Measurements from ENCODE around the gene CTNNA3. TPM values are rescaled to one million over a fixed set of nuclear protein-coding genes. Genes with fewer than 3 reads are reported as not detected.

The CTNNA3 gene
- total RNA-seq, 1 experiment from 2014 or later, result not detected

DNA sequence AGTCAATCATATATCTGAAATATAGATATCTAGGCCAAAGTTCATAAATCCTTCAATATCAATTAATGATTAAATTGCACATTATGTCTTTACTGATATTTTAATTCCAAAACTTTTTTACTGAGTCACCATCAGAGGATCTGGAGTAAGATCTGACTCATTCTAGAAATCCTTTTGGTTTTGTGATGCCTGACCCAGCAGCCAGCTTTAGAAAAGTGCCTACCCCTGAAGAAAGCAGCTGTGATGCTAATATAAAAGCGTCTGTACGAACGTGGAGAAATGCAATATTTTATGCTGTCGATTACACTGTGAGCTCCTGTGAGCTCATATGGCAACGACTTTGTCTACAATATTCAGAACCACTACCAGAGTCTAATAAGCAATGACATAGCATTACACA is 912.7 kb downstream of the CTNNA3 start:
- no peaks in the 10 kb centered on the region for H3K36me3 ChIP-seq (ENCODE audit: insufficient read depth, low read length)
- H3K79me2 ChIP-seq (ENCODE audit: low read length), result no peaks in the 10 kb centered on the region
- H3K9me2 ChIP-seq (replicated peaks; ENCODE audit: insufficient read depth, low read length), result no peaks in the 10 kb centered on the region
- H3K4me3 ChIP-seq (ENCODE audit: low read length), result no peak overlapping the region
- H3K4me2 ChIP-seq (ENCODE audit: low read depth, low read length, poor library complexity, severe bottlenecking), result no peak overlapping the region
- H3K27me3 ChIP-seq (ENCODE audit: low read length), result no peaks in the 10 kb centered on the region
- H3K4me1 ChIP-seq (ENCODE audit: low read length), result no peaks in the 10 kb centered on the region
- H2AFZ ChIP-seq (ENCODE audit: low read length), result no peak overlapping the region
- no peaks in the 10 kb centered on the region for H4K20me1 ChIP-seq (ENCODE audit: insufficient read depth, low read depth, low read length)
- no peak overlapping the region for H3K9ac ChIP-seq (ENCODE audit: low read length)
- H3K27ac ChIP-seq (ENCODE audit: low read length), result no peak overlapping the region
- DNase-seq, result no peak
- H3K9me3 ChIP-seq (ENCODE audit: low read length), result no peaks in the 10 kb centered on the region

GRCh38 chr10:66782776-66783175 is 913.2 kb downstream of the CTNNA3 start:
- H3K79me2 ChIP-seq (ENCODE audit: low read length), result no peaks in the 10 kb centered on the region
- H3K9ac ChIP-seq (ENCODE audit: low read length), result no peak overlapping the region
- no peak overlapping the region for H2AFZ ChIP-seq (ENCODE audit: low read length)
- H3K9me2 ChIP-seq (replicated peaks; ENCODE audit: insufficient read depth, low read length), result no peaks in the 10 kb centered on the region
- no peak overlapping the region for H3K4me3 ChIP-seq (ENCODE audit: low read length)
- no peak overlapping the region for H3K27ac ChIP-seq (ENCODE audit: low read length)
- no peaks in the 10 kb centered on the region for H3K36me3 ChIP-seq (ENCODE audit: insufficient read depth, low read length)
- H3K9me3 ChIP-seq (ENCODE audit: low read length), result no peaks in the 10 kb centered on the region
- DNase-seq, result no peak
- H3K4me1 ChIP-seq (ENCODE audit: low read length), result no peaks in the 10 kb centered on the region
- H3K27me3 ChIP-seq (ENCODE audit: low read length), result no peaks in the 10 kb centered on the region
- no peak overlapping the region for H3K4me2 ChIP-seq (ENCODE audit: low read depth, low read length, poor library complexity, severe bottlenecking)
- no peaks in the 10 kb centered on the region for H4K20me1 ChIP-seq (ENCODE audit: insufficient read depth, low read depth, low read length)

- Histone ChIP-seq H3K4me3 (ENCODE audit: low read length) (no peak overlapping the region), H3K36me3 (ENCODE audit: insufficient read depth, low read length) (no peaks in the 10 kb centered on the region), H3K27ac (ENCODE audit: low read length) (no peak overlapping the region), H3K9me2 (replicated peaks; ENCODE audit: insufficient read depth, low read length) (no peaks in the 10 kb centered on the region), H3K9ac (ENCODE audit: low read length) (no peak overlapping the region), H3K4me2 (ENCODE audit: low read depth, low read length, poor library complexity, severe bottlenecking) (no peak overlapping the region), H2AFZ (ENCODE audit: low read length) (no peak overlapping the region), H4K20me1 (ENCODE audit: insufficient read depth, low read depth, low read length) (no peaks in the 10 kb centered on the region), H3K9me3 (ENCODE audit: low read length) (no peaks in the 10 kb centered on the region), H3K27me3 (ENCODE audit: low read length) (no peaks in the 10 kb centered on the region), H3K79me2 (ENCODE audit: low read length) (no peaks in the 10 kb centered on the region), H3K4me1 (ENCODE audit: low read length) (no peaks in the 10 kb centered on the region)
- no peak for DNase-seq
Measured at GRCh38 chr10:66782144-66782543, 913.9 kb downstream of the CTNNA3 start.

DNA sequence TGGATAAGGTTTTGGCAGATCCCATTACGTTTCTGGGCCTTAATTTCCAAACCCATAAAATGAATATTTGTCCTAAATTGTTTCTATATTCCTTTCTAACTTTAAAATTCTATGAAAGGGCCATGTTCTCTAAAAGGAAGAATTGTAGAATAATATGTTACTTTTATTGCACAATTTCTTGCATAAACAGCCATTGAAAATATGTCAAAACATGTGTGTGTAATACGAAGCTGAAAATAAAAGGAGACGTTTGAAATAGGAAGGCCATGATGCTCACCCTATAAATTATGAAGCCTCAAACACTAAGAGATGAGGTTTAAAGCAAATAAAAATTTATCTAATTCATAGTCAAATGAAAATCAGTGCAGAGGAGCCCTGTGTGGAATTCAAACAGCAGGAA is 915.2 kb downstream of the CTNNA3 start:
- no peak overlapping the region for H3K27ac ChIP-seq (ENCODE audit: low read length)
- no peak for DNase-seq
- no peaks in the 10 kb centered on the region for H3K79me2 ChIP-seq (ENCODE audit: low read length)
- H2AFZ ChIP-seq (ENCODE audit: low read length), result no peak overlapping the region
- H3K4me3 ChIP-seq (ENCODE audit: low read length), result no peak overlapping the region
- no peak overlapping the region for H3K9ac ChIP-seq (ENCODE audit: low read length)
- no peaks in the 10 kb centered on the region for H3K9me3 ChIP-seq (ENCODE audit: low read length)
- no peaks in the 10 kb centered on the region for H3K9me2 ChIP-seq (replicated peaks; ENCODE audit: insufficient read depth, low read length)
- H3K4me2 ChIP-seq (ENCODE audit: low read depth, low read length, poor library complexity, severe bottlenecking), result no peak overlapping the region
- no peaks in the 10 kb centered on the region for H3K36me3 ChIP-seq (ENCODE audit: insufficient read depth, low read length)
- H3K4me1 ChIP-seq (ENCODE audit: low read length), result no peaks in the 10 kb centered on the region
- H4K20me1 ChIP-seq (ENCODE audit: insufficient read depth, low read depth, low read length), result no peaks in the 10 kb centered on the region
- H3K27me3 ChIP-seq (ENCODE audit: low read length), result no peaks in the 10 kb centered on the region

DNA sequence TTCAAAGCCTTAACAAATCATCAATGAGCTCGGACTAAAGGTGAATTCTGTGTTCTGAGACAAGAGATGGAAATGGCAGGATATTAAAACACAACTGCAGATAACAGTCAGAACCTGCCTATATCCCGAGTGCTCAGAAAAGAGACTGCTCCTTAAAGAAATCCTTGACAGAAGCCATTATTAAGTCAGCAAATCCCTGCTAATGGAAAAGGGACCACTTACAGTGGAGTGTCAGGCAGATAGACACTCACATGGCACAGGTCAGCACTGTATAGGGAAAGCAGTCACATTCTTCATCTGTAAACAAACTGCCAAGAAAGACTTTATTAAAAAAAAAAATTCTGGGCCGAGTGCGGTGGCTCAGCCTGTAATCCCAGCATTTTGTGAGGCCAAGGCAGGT is 917.6 kb downstream of the CTNNA3 start:
- Histone ChIP-seq H3K79me2 (ENCODE audit: low read length) (no peaks in the 10 kb centered on the region), H3K27me3 (ENCODE audit: low read length) (no peaks in the 10 kb centered on the region), H4K20me1 (ENCODE audit: insufficient read depth, low read depth, low read length) (no peaks in the 10 kb centered on the region), H3K9ac (ENCODE audit: low read length) (no peak overlapping the region), H2AFZ (ENCODE audit: low read length) (no peak overlapping the region), H3K9me3 (ENCODE audit: low read length) (no peaks in the 10 kb centered on the region), H3K4me3 (ENCODE audit: low read length) (no peak overlapping the region), H3K4me1 (ENCODE audit: low read length) (no peaks in the 10 kb centered on the region), H3K36me3 (ENCODE audit: insufficient read depth, low read length) (no peaks in the 10 kb centered on the region), H3K4me2 (ENCODE audit: low read depth, low read length, poor library complexity, severe bottlenecking) (no peak overlapping the region), H3K9me2 (replicated peaks; ENCODE audit: insufficient read depth, low read length) (no peaks in the 10 kb centered on the region), H3K27ac (ENCODE audit: low read length) (no peak overlapping the region)
- no peak for DNase-seq

- Histone ChIP-seq H3K4me1 (ENCODE audit: low read length) (no peaks in the 10 kb centered on the region), H3K9me2 (replicated peaks; ENCODE audit: insufficient read depth, low read length) (no peaks in the 10 kb centered on the region), H3K79me2 (ENCODE audit: low read length) (no peaks in the 10 kb centered on the region), H3K9me3 (ENCODE audit: low read length) (no peaks in the 10 kb centered on the region), H3K4me3 (ENCODE audit: low read length) (no peak overlapping the region), H3K36me3 (ENCODE audit: insufficient read depth, low read length) (no peaks in the 10 kb centered on the region), H3K27me3 (ENCODE audit: low read length) (no peaks in the 10 kb centered on the region), H3K27ac (ENCODE audit: low read length) (no peak overlapping the region), H4K20me1 (ENCODE audit: insufficient read depth, low read depth, low read length) (no peaks in the 10 kb centered on the region), H2AFZ (ENCODE audit: low read length) (no peak overlapping the region), H3K4me2 (ENCODE audit: low read depth, low read length, poor library complexity, severe bottlenecking) (no peak overlapping the region), H3K9ac (ENCODE audit: low read length) (no peak overlapping the region)
- no peak for DNase-seq
Measured at GRCh38 chr10:66777665-66778064, 918.3 kb downstream of the CTNNA3 start.

GRCh38 chr10:66773472-66773817 is 922.5 kb downstream of the CTNNA3 start:
- Histone ChIP-seq H4K20me1 (ENCODE audit: insufficient read depth, low read depth, low read length) (no peaks in the 10 kb centered on the region), H3K4me3 (ENCODE audit: low read length) (no peak overlapping the region), H3K79me2 (ENCODE audit: low read length) (no peaks in the 10 kb centered on the region), H3K27ac (ENCODE audit: low read length) (no peak overlapping the region), H3K9me2 (replicated peaks; ENCODE audit: insufficient read depth, low read length) (no peaks in the 10 kb centered on the region), H2AFZ (ENCODE audit: low read length) (no peak overlapping the region), H3K4me2 (ENCODE audit: low read depth, low read length, poor library complexity, severe bottlenecking) (no peak overlapping the region), H3K4me1 (ENCODE audit: low read length) (no peaks in the 10 kb centered on the region), H3K9me3 (ENCODE audit: low read length) (no peaks in the 10 kb centered on the region), H3K9ac (ENCODE audit: low read length) (no peak overlapping the region), H3K36me3 (ENCODE audit: insufficient read depth, low read length) (no peaks in the 10 kb centered on the region), H3K27me3 (ENCODE audit: low read length) (no peaks in the 10 kb centered on the region)
- DNase-seq, result no peak

DNA sequence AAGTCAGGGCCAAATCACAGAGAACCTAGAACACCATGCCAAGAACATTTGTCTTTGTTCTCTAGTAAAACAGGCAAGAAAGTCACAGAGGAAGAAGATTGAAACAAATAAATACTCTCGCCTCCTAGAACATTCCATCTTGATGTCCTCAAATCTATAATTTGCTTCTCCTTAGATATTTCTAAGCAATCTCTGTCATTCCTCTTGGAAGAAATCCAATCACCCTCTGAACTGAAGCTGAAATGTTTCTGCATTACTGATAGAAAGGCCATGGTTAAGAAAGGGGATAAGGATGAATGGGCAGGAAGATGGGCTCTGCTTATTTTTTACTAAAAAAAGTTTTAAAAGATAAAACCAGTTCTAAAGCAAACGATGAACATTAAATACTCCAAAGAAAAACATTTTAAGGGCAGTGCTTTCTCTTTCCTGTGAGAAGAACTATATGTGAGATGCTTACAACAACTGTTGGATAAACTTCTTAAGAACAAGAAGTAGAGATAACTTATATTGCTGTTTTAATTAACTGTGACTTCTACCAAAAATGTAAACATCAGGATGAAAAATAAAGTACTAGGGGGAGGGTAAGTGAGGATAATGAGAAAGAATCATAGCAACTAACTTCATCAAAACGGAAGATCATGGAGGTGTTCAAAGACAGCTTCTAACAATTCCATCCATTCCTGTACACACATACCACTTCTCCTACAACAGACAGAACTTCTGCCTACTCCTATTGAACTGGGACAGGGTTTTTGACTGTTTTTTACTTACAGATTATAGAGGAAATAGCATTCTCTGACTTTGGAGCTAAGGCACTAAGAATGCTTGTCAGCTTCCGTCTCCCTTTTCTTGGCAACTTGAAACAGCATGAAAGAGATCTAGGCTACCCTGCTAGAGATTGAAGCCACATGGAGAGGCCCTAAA is 923.2 kb downstream of the CTNNA3 start:
- H3K36me3 ChIP-seq (ENCODE audit: insufficient read depth, low read length), result no peaks in the 10 kb centered on the region
- no peaks in the 10 kb centered on the region for H3K9me3 ChIP-seq (ENCODE audit: low read length)
- no peaks in the 10 kb centered on the region for H3K9me2 ChIP-seq (replicated peaks; ENCODE audit: insufficient read depth, low read length)
- H4K20me1 ChIP-seq (ENCODE audit: insufficient read depth, low read depth, low read length), result no peaks in the 10 kb centered on the region
- no peak overlapping the region for H3K4me3 ChIP-seq (ENCODE audit: low read length)
- H3K9ac ChIP-seq (ENCODE audit: low read length), result no peak overlapping the region
- H3K4me1 ChIP-seq (ENCODE audit: low read length), result no peaks in the 10 kb centered on the region
- no peak overlapping the region for H3K4me2 ChIP-seq (ENCODE audit: low read depth, low read length, poor library complexity, severe bottlenecking)
- no peak for DNase-seq
- no peaks in the 10 kb centered on the region for H3K79me2 ChIP-seq (ENCODE audit: low read length)
- H3K27ac ChIP-seq (ENCODE audit: low read length), result no peak overlapping the region
- H3K27me3 ChIP-seq (ENCODE audit: low read length), result no peaks in the 10 kb centered on the region
- H2AFZ ChIP-seq (ENCODE audit: low read length), result no peak overlapping the region

All from Karpas-422 (cell line).